Measurements from ENCODE around the gene CA10.

Gene CA10

DNA sequence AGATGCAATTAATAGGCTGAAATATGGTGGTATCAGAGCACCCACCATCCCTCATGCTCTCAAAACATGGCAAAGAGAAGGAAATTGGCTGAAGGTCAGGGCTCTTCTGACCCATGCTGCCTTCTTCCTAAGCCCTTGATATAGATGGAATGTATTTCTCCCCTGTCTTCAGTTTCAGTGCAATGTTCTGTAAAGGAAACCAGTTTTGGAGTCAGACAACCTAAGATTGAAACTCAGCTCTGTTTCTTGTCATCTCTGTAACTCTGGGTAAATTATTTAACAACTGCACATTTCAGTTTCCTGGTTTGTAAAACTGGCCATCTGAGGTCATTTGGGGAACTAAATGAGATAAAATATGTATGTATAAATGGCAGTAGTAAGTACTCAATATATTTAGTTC is 243.9 kb downstream of the CA10 start:
- H4K20me1 ChIP-seq (ENCODE audit: insufficient read depth, low read length), result no peaks in the 10 kb centered on the region
- ATAC-seq (ENCODE audit: insufficient read depth, low read depth), result no peak
- H2AFZ ChIP-seq (ENCODE audit: low read depth, low read length), result no peak overlapping the region
- DNase-seq, result no peak
- no peak overlapping the region for H3K27ac ChIP-seq (ENCODE audit: low read length)
- H3K79me2 ChIP-seq (ENCODE audit: insufficient read depth, low read length), result no peaks in the 10 kb centered on the region
- no peaks in the 10 kb centered on the region for H3K4me1 ChIP-seq (ENCODE audit: insufficient read depth, low read length)
- H3K27me3 ChIP-seq (ENCODE audit: insufficient read depth, low read length, poor library complexity), result peaks cover 2% of the 10 kb centered on the region
- no peak overlapping the region for H3K9ac ChIP-seq (ENCODE audit: low read depth, low read length)
- no peak overlapping the region for H3K4me3 ChIP-seq (ENCODE audit: low read depth in 1 of 2, low read length in 2 of 2)
- H3K36me3 ChIP-seq (ENCODE audit: insufficient read depth, low read length), result no peaks in the 10 kb centered on the region
- no peaks in the 10 kb centered on the region for H3K9me3 ChIP-seq (ENCODE audit: insufficient read depth, low read length, severe bottlenecking)
- TF ChIP-seq EZH2 (IDR thresholded peaks at IDR 0.05; ENCODE audit: borderline replicate concordance, low read depth, low read length, severe bottlenecking), result no peak
- TF ChIP-seq, protein P1, sequence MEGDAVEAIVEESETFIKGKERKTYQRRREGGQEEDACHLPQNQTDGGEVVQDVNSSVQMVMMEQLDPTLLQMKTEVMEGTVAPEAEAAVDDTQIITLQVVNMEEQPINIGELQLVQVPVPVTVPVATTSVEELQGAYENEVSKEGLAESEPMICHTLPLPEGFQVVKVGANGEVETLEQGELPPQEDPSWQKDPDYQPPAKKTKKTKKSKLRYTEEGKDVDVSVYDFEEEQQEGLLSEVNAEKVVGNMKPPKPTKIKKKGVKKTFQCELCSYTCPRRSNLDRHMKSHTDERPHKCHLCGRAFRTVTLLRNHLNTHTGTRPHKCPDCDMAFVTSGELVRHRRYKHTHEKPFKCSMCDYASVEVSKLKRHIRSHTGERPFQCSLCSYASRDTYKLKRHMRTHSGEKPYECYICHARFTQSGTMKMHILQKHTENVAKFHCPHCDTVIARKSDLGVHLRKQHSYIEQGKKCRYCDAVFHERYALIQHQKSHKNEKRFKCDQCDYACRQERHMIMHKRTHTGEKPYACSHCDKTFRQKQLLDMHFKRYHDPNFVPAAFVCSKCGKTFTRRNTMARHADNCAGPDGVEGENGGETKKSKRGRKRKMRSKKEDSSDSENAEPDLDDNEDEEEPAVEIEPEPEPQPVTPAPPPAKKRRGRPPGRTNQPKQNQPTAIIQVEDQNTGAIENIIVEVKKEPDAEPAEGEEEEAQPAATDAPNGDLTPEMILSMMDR (IDR thresholded peaks at IDR 0.05; ENCODE audit: borderline replicate concordance, extremely low read depth, low read length, poor library complexity, severe bottlenecking), result no peak
- H3K4me2 ChIP-seq (ENCODE audit: insufficient read depth, low read length), result no peak overlapping the region

DNA sequence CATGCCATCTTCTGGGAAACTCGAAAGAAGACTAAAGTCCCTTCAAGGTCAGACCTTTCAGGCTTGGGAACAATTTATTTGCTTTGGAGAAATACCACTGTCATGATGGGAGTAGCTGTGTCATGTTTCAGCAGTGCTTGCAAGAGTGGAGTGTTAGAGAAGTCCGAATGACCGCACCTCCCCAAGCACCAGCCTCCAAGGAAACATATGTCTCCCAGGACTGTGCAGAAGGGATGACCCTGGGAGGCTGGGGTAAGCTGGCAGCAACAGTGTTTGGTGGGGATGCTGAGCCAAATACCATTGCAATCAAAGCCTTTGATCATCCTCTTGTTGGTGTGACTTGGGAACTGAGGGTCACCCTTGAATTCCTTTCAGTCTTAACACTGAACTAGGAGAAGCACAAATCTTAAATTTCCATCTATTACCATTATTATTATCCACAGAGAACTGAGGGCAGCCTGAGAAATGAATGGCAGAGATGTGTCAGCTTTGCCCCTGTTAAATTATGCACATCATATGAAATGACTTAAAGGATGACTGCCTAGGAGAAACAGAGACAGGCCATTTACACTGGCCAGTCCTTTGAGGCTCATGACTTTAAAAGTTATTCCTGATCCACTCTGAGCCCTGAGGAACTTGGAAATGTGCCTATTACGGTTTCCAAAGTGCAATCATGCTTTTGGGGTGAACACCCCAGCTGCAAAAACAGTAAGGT is 244.9 kb downstream of the CA10 start:
- ATAC-seq (ENCODE audit: insufficient read depth, low read depth) (no peak), DNase-seq (no peak)
- H4K20me1 ChIP-seq (ENCODE audit: insufficient read depth, low read length), result no peaks in the 10 kb centered on the region
- H3K9ac ChIP-seq (ENCODE audit: low read depth, low read length), result no peak overlapping the region
- no peaks in the 10 kb centered on the region for H3K79me2 ChIP-seq (ENCODE audit: insufficient read depth, low read length)
- no peak overlapping the region for H3K27ac ChIP-seq (ENCODE audit: low read length)
- H3K4me2 ChIP-seq (ENCODE audit: insufficient read depth, low read length), result no peak overlapping the region
- no peak overlapping the region for H3K4me3 ChIP-seq (ENCODE audit: low read depth in 1 of 2, low read length in 2 of 2)
- no peaks in the 10 kb centered on the region for H3K36me3 ChIP-seq (ENCODE audit: insufficient read depth, low read length)
- TF ChIP-seq, protein P1 (IDR thresholded peaks at IDR 0.05; ENCODE audit: borderline replicate concordance, extremely low read depth, low read length, poor library complexity, severe bottlenecking), result no peak
- TF ChIP-seq EZH2 (IDR thresholded peaks at IDR 0.05; ENCODE audit: borderline replicate concordance, low read depth, low read length, severe bottlenecking), result no peak
- H2AFZ ChIP-seq (ENCODE audit: low read depth, low read length), result no peak overlapping the region
- no peaks in the 10 kb centered on the region for H3K9me3 ChIP-seq (ENCODE audit: insufficient read depth, low read length, severe bottlenecking)
- H3K27me3 ChIP-seq (ENCODE audit: insufficient read depth, low read length, poor library complexity), result peaks cover 2% of the 10 kb centered on the region
- no peaks in the 10 kb centered on the region for H3K4me1 ChIP-seq (ENCODE audit: insufficient read depth, low read length)

DNA sequence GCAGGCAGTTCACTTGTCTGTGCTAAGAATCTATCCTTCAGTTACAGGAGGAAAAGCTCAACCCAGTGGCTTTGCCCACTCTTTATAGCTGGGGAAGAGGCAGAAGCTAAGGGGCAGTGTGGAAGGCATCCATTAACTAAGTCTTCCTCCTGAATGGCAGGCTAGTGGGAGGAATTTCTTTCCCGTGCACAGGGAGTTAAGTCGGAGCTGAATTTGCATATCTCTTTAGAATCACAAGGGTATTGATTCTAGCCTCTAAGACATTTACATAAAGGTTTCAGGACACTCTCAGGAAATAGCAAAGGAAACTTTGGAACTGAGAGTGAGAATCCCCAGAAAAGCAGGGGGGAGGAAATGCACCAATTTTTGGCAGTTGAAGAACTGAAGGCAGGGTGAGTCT is 245.6 kb downstream of the CA10 start:
- H3K27me3 ChIP-seq (ENCODE audit: insufficient read depth, low read length, poor library complexity), result peaks cover 2% of the 10 kb centered on the region
- H3K4me3 ChIP-seq (ENCODE audit: low read depth in 1 of 2, low read length in 2 of 2), result no peak overlapping the region
- no peaks in the 10 kb centered on the region for H4K20me1 ChIP-seq (ENCODE audit: insufficient read depth, low read length)
- no peak overlapping the region for H3K9ac ChIP-seq (ENCODE audit: low read depth, low read length)
- no peak for DNase-seq
- TF ChIP-seq, protein P1 (IDR thresholded peaks at IDR 0.05; ENCODE audit: borderline replicate concordance, extremely low read depth, low read length, poor library complexity, severe bottlenecking), result no peak
- TF ChIP-seq EZH2 (IDR thresholded peaks at IDR 0.05; ENCODE audit: borderline replicate concordance, low read depth, low read length, severe bottlenecking), result no peak
- ATAC-seq (ENCODE audit: insufficient read depth, low read depth), result no peak
- H3K79me2 ChIP-seq (ENCODE audit: insufficient read depth, low read length), result no peaks in the 10 kb centered on the region
- H3K4me2 ChIP-seq (ENCODE audit: insufficient read depth, low read length), result no peak overlapping the region
- no peak overlapping the region for H2AFZ ChIP-seq (ENCODE audit: low read depth, low read length)
- H3K27ac ChIP-seq (ENCODE audit: low read length), result no peak overlapping the region
- no peaks in the 10 kb centered on the region for H3K9me3 ChIP-seq (ENCODE audit: insufficient read depth, low read length, severe bottlenecking)
- no peaks in the 10 kb centered on the region for H3K36me3 ChIP-seq (ENCODE audit: insufficient read depth, low read length)
- H3K4me1 ChIP-seq (ENCODE audit: insufficient read depth, low read length), result no peaks in the 10 kb centered on the region

All from DND-41 (cell line).